Measurements from ENCODE around the gene DMRTC2.

GRCh38 chr19:41845001-41845050, at the start of gene DMRTC2:
- no peak for TF ChIP-seq CTCF (optimal IDR thresholded peaks at IDR 0.05 in 1 of 3, IDR thresholded peaks at IDR 0.05 in 1 of 3, conservative IDR thresholded peaks at IDR 0.05 in 1 of 3; ENCODE audit: extremely low read depth in 1 of 3, insufficient read depth in 2 of 3, low read length in 3 of 3)
- no peak for TF ChIP-seq EZH2 (IDR thresholded peaks at IDR 0.05; ENCODE audit: low read length)

Measured in keratinocyte (primary cell).